Mammary epithelial cell (primary cell): ENCODE results near the gene PAQR5.

Source experiments
- CTCF ChIP-seq, 2 donors: IDR thresholded peaks in 1 of 2; conservative IDR thresholded peaks in 1 of 2; 2 replicates each; pipeline ENCODE4 v1.5.1; 2011 to 2012; ENCODE audit warnings: inconsistent platforms in 2 of 2, low read length in 2 of 2, mild to moderate bottlenecking in 2 of 2, control low read depth in 1 of 2, low read depth in 1 of 2; ENCODE audit not compliant: insufficient read depth in 1 of 2; ENCODE audit errors: extremely low read depth in 1 of 2
- EZH2 ChIP-seq: IDR thresholded peaks from 2 replicates; pipeline ENCODE4 v1.6.1; 2012; ENCODE audit warnings: low read length, inconsistent platforms, borderline replicate concordance

- TF ChIP-seq EZH2 (no peak), CTCF (conservative IDR thresholded peaks at IDR 0.05 in 1 of 2, IDR thresholded peaks at IDR 0.05 in 1 of 2; ENCODE audit: extremely low read depth in 1 of 2, insufficient read depth in 1 of 2, low read depth in 1 of 2, low read length in 2 of 2) (no peak)
Observed at GRCh38 chr15:69297642-69298353, 914 bp upstream of the PAQR5 start.
